GM13976 (cell line): Measurements from ENCODE around the gene DYNC1I1.

Experiments
- DNase-seq: peaks from one replicate; pipeline ENCODE4 v3.0.0; 2012; ENCODE audit warnings: low spot score
- CTCF ChIP-seq: IDR thresholded peaks from 2 replicates; pipeline ENCODE4 v1.5.1; 2012; ENCODE audit warnings: borderline replicate concordance, mild to moderate bottlenecking; ENCODE audit not compliant: insufficient read depth; ENCODE audit errors: extremely low read depth, missing control alignments, control extremely low read depth
- in situ Hi-C: fragments of 300-500 bp; cut with MboI; formaldehyde crosslinking; loops from one replicate; pipeline ENCODE4 v1.12.0; 2022; ENCODE audit warnings: low sequenced_read_pairs, mixed read lengths, inconsistent platforms; ENCODE audit not compliant: unreplicated experiment

Gene DYNC1I1

GRCh38 chr7:95840953-95841950 lies 68.9 kb downstream of the DYNC1I1 start:
- DNase-seq = peak; percentile 38
- in situ Hi-C loops = no loop called here
- no peak for TF ChIP-seq CTCF

- in situ Hi-C loops = no loop called here
- no peak for TF ChIP-seq CTCF
- DNase-seq = no peak
These were observed 70.9 kb downstream of the DYNC1I1 start for GRCh38 chr7:95843286-95843685.

- in situ Hi-C loops = no loop called here
- no peak for TF ChIP-seq CTCF
- no peak for DNase-seq
These were observed 72.7 kb downstream of the DYNC1I1 start for GRCh38 chr7:95845007-95845406.

- no peak for DNase-seq
- in situ Hi-C loops = no loop called here
- TF ChIP-seq CTCF = no peak
These were observed 74.7 kb downstream of the DYNC1I1 start for GRCh38 chr7:95847061-95847460.

DNA sequence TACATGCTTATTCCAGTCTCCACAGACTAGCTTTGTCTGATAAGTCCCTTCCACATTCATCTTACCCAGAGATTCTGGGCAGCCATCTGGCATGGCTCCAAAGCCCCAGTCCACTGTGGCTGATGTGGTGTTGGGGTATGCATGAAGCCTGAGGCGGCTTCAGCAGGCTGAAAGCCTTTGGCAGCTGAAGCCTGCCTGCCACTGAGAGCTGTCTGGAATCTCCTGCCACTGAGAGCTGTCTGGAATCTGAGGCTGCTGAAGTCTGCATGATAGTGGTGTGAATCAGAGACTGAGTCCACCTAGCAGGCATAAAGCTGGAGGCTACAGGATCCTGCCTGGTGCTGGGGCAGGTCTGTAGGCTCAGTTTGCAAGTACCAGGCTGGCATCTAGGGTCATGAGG lies 87.1 kb downstream of the DYNC1I1 start:
- in situ Hi-C loops = no loop called here
- no peak for DNase-seq
- no peak for TF ChIP-seq CTCF

DNA sequence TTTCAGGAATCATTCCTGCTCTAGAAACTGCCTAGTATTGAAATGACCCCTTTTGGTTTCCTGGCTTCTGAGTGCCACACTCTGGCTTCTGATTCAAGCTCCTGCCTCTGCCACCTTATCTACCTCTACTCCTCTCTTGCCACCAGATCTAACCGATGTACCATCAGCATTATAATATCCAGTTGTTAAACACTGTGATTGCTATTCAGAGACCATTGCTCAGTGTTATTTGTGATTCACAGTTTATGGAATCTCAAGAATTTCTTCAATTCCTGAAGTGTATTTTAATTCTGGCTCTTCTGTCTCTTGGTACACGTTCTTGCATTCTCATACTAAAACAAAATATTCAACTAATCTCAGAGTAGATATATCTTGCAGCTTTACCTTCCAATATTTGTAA lies 88.7 kb downstream of the DYNC1I1 start:
- in situ Hi-C loops = no loop called here
- no peak for TF ChIP-seq CTCF
- DNase-seq = no peak

DNA sequence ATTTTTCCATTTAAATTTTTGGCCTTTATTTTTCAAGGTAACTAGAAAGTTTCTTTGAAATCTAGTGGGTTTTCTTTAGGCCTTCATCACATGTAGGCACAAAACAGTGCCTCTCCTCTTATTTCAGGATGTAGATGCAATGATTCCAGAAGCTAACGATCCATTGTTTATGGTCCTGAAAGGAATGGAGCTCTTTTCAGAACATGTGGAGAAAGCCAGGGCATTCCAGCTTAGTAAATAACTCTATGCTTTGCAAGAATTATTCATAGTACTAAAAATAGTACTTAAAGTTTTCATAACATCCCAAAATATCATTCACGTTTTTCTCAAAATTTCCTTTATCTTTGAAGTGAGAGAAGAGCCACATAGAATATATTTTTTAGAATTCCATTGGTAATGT lies 91.3 kb downstream of the DYNC1I1 start:
- no peak for DNase-seq
- no peak for TF ChIP-seq CTCF
- in situ Hi-C loops = no loop called here
